ENCODE measurements around the gene PKDREJ.
"Not testable (repeated sequence)": the region's sequence is repeated elsewhere in the genome, so short reads cannot be mapped to it uniquely, and the experiment has no call there.

Gene PKDREJ

GRCh38 chr22:46264520-46264919 is 1.4 kb upstream of the PKDREJ start:
- DNase-seq (ENCODE audit: low read depth in 2 of 2): not testable (repeated sequence)

DNA sequence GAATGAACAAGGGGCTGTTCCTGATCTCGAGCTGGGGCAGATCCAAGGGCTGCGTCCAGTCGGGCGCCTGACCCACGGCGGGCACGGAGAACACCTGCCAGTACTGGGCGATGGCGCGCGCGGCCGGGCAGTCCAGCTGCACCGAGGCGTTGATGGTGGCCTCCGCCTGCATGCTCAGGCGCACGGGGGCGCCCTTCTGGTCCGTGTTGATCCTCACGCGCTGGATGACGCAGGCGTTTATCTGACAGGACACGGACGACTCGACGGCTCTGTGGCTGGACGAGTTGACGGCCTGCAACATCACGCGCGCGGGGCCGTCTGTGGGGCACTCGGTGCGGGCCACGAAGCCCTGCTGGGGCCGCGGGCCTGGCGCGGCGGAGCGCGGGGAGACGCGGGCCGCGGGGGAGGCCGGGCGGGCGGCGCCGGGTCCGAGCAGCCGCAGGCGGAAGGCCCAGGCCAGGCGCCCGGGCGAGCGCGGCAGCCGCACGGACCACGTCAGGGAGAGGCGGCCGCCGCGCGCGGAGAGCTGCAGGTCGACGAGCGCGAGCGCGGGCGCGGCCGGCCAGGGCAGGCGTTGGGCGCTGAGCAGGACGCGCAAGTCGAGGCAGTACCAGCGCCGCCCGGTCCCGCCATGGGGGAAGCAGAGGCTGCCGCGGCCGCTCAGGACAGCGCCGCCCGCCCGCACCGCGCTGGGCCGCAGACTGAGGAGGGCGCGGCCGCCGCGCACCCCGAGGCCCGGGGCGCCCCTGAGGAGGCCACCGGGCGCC is 511 bp downstream of the PKDREJ start:
- DNase-seq (ENCODE audit: low read depth in 2 of 2): no peak

GRCh38 chr22:46260038-46260437 is 3.1 kb downstream of the PKDREJ start:
- no peak for DNase-seq (ENCODE audit: low read depth in 2 of 2)

DNA sequence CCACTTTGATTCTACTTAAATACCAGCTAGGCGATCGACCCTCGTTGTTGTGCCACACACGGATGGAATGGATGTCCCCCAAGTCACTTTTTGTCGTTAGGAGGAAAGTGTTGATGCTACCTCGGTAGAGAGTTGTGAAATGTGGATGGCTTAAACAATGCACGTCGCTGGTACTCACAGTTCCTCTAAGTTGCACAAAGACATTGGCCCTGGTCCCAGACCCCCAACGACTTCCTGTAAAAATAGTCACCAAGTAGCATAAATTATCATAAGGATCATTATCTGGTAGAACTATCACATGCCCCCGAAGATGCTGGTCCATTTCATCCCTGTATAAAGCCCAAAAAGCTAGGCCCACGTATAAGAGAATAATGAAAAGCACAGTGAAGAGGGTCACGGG is 3.8 kb downstream of the PKDREJ start:
- DNase-seq (ENCODE audit: low read depth in 2 of 2): no peak

DNA sequence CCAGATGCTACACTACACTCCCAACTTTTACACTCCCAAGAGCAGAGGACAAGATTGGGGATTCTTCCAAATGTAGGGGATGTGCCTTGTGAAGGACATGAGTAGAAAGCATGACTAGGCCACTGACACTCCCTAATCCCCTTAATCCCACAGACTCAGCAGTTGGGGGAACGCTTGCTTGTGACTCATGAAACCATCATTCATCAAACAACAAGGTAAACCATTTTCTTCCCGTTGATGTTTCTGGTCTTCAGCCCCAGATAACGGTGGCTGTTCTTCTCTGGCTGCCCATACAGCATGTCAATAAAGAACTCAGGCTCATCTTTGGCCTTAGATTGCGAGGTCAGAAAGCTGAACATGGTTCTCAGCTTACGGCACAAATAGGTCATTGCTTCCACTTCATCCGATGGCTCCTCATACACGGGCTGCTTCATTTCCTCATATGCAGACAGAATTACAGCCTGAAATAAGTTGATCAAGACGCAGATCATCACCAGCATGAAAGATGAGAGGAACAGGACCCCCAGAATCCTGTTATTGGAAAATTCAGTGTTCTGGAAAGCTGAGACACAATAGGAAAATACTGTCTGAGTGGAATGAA is 6.7 kb downstream of the PKDREJ start:
- no peak for DNase-seq (ENCODE audit: low read depth in 2 of 2)

GRCh38 chr22:46251816-46252380 is 11.2 kb downstream of the PKDREJ start:
- DNase-seq (ENCODE audit: low read depth in 2 of 2): no peak

- no peak for DNase-seq (ENCODE audit: low read depth in 2 of 2)
Observed at GRCh38 chr22:46251266-46251665, 11.9 kb downstream of the PKDREJ start.

DNA sequence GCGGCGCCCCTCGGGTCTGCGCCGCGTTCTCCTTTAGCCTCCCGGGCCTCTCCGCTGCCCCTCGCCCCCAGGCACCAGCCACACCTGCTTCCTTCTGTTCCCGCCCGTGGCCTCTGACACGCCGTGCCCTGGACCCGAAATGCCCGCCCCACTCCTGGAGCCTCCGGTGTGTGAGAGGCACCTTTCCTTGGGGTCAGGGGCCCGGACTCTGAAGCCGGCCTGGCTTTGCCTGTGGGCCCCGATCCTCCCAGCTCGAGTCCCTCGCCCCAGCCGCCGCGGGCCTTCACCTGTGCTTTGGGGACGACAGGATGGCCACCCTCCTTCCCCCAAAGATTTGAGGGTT is 12.4 kb downstream of the PKDREJ start:
- DNase-seq (ENCODE audit: low read depth in 2 of 2): no peak

GRCh38 chr22:46250035-46250782 is 12.9 kb downstream of the PKDREJ start, which contains the start of gene CDPF1:
CDPF1 (minus strand) TSS chr22:46250293; CDS start chr22:46248284, 2,009 bp downstream.
- DNase-seq (ENCODE audit: low read depth in 2 of 2): peak; percentile 86 to 91

- no peak for DNase-seq (ENCODE audit: low read depth in 2 of 2)
Observed at GRCh38 chr22:46247443-46247975, 15.6 kb downstream of the PKDREJ start.

GRCh38 chr22:46246178-46246577 is 17.0 kb downstream of the PKDREJ start:
- no peak for DNase-seq (ENCODE audit: low read depth in 2 of 2)

DNA sequence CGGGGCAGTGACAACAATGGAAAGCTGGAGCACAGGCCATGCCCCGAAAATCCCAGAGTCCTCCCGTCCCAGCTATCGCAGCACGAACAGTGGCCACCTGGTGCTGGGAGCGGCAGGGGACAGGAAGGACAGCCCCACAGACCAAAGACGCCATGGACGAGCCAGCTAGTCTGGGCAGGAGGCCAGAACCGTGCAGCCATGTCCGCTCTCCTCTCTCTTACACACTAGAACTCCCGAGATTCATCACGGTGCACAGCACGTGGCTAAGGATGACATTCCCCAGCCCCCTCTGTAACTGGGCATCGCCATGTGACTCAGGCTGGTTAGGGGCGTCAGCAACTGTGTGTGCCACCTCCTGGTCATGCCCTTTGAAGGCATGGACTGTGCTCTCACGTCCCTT is 17.6 kb downstream of the PKDREJ start:
- DNase-seq (ENCODE audit: low read depth in 2 of 2): no peak

DNA sequence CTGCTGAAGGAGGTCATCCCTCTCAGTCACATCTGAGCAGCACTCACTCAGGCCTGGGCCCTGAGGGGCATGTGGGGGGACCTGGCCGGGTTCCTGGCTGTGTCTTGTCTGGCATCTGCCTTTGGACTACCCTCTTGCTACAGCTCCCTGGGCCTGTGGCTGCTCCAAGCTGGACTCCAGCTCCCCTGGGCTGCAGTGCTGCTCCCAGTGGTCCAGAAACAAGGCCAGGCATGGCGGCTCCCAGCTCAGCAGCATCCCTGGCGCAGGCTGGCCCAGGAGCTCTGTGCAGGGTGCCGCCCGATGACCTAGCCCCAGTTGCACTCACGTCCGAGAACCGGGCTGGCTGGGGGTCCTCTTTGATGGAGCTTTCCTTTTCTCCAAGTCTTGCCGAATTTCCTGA is 18.4 kb downstream of the PKDREJ start:
- DNase-seq (ENCODE audit: low read depth in 2 of 2): no peak

DNA sequence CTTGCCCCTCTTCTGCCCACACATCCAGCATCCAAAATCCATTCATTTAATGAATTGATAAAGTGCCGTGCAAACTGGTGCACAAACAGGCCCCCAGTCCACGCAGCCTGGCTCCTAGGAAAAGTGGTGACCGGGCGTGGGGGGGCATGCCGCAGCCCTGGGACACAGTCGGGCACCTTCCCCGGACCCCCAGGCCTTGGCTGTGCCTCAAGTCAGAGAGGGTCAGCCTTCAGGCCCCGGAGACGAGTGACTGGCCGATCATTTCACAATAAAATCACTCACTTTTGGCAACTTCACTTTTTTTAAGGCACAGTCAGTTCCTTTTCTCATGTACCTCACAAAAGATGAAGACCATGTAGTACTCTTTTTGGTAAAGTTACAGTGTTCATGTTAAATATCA is 21.1 kb downstream of the PKDREJ start:
- no peak for DNase-seq (ENCODE audit: low read depth in 2 of 2)

DNA sequence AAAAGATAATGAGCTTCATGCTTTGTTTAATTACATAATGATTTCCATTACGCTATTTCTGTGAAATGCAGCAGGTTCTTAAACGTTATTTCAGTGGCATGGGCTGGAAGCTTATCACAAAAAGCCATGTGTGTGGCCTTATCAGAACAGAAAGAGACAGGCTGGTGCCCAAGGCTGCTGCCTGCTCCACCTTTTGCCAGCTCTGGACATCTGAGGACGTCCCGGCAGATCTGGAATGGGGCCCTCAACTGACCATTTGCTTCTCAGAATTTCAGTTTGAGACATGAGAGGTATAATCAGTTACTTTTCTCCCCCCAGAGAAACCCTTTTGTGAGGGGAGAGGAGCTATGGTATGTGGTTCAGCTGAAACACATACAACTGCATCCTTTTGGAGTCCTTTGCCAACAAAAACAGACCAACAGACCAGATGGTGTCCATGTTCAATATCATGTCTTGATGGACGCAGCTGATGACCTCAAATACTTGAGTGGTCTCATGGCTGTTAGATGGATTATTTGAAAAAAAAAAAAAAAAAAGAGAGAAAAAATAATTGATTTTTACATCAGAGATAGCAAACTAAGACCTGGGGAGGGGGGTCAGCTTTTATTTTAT is 21.6 kb downstream of the PKDREJ start:
- DNase-seq (ENCODE audit: low read depth in 2 of 2): no peak

GRCh38 chr22:46240907-46241306 is 22.2 kb downstream of the PKDREJ start:
- DNase-seq (ENCODE audit: low read depth in 2 of 2): no peak

DNA sequence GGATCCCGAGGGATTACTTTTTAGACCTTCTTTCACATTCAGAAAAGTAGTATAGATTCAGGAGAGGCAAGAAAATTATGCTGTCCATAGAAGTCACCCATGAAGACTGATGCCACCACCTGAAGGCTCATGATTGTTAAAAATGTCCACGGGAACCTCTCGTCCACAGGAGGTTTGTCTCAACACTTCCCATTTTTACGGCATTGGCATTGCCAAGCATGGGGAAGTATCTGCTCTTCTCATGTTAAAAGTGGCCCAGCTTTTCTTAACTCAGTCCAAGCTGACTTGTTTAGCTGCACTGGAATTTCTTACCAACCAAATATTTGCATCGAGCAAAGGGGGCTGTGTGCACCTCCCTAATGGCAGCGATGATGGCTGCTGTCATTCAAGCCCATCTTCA is 22.6 kb downstream of the PKDREJ start:
- no peak for DNase-seq (ENCODE audit: low read depth in 2 of 2)

GRCh38 chr22:46240073-46240472 is 23.1 kb downstream of the PKDREJ start:
- DNase-seq (ENCODE audit: low read depth in 2 of 2): no peak

GRCh38 chr22:46239261-46240048 is 23.7 kb downstream of the PKDREJ start:
- no peak for DNase-seq (ENCODE audit: low read depth in 2 of 2)

GRCh38 chr22:46238541-46238940 is 24.6 kb downstream of the PKDREJ start:
- DNase-seq (ENCODE audit: low read depth in 2 of 2): no peak
